Measurements from ENCODE around the gene TCF7L1. TPM values are rescaled to one million over a fixed set of nuclear protein-coding genes. Genes with fewer than 3 reads are reported as not detected.
A peak's percentile ranks its signal among the peaks of the same experiment; 100 is the strongest.

Gene TCF7L1
- polyA plus RNA-seq, 1 of the 3 experiments (the other 2 are of a cell fraction), result 3.7 TPM

GRCh38 chr2:85324639-85325465 is 191.7 kb downstream of the TCF7L1 start:
- peak overlapping the region; percentile 100 for H3K4me2 ChIP-seq
- no peak for DNase-seq
- H3K27ac ChIP-seq (ENCODE audit: low read depth in 2 of 2, low read length in 1 of 2), result no peak overlapping the region
- H3K36me3 ChIP-seq (replicated peaks in 1 of 2; ENCODE audit: control insufficient read depth in 1 of 2, insufficient read depth in 2 of 2, low read length in 1 of 2), result peaks cover 50 to 65% of the 10 kb centered on the region in 2 experiments
- ChIA-PET CTCF (interaction anchor here (0.7 to 1.8 kb wide), 4 partner anchors 14 to 251 kb away, joined by 3 to 5 read pairs (median 3); no protein-coding TSS in a partner anchor), POLR2A (no interaction called here)
- peak overlapping the region; percentile 85; the same call in 1 of the 2 replicates for H3K9ac ChIP-seq
- H3K79me2 ChIP-seq (ENCODE audit: insufficient read depth), result peaks cover 80% of the 10 kb centered on the region
- no peaks in the 10 kb centered on the region for H3K9me3 ChIP-seq
- WGBS (ENCODE audit: low lambda C conversion rate), result 60% methylated on average over 10 of the region's 10 CpGs
- TF ChIP-seq CHD2 (IDR thresholded peaks at IDR 0.05; ENCODE audit: low read length, partially characterized antibody) (no peak), TAF1 (IDR thresholded peaks at IDR 0.05; ENCODE audit: borderline replicate concordance, low read depth, low read length) (no peak), RXRA (IDR thresholded peaks at IDR 0.05; ENCODE audit: borderline replicate concordance, low read depth) (no peak), JUND (IDR thresholded peaks at IDR 0.05) (no peak), NFIC (IDR thresholded peaks at IDR 0.05; ENCODE audit: borderline replicate concordance) (no peak), MXI1 (IDR thresholded peaks at IDR 0.05; ENCODE audit: low read depth, low read length) (no peak), MAX (IDR thresholded peaks at IDR 0.05; ENCODE audit: low read depth) (no peak), PBX3 (IDR thresholded peaks at IDR 0.05) (no peak), RAD21 (IDR thresholded peaks at IDR 0.05; ENCODE audit: low read length) (no peak), IRF3 (IDR thresholded peaks at IDR 0.05; ENCODE audit: low read depth, low read length) (no peak), MEF2A (IDR thresholded peaks at IDR 0.05; ENCODE audit: borderline replicate concordance, low read depth) (no peak), GATA2 (CRISPR knock-in tag; IDR thresholded peaks at IDR 0.05) (no peak), YY1 (IDR thresholded peaks at IDR 0.05; ENCODE audit: low read depth) (no peak), GABPA (IDR thresholded peaks at IDR 0.05; ENCODE audit: low read depth) (no peak), NRF1 (IDR thresholded peaks at IDR 0.05; ENCODE audit: low read depth, low read length) (no peak), SIN3A (IDR thresholded peaks at IDR 0.05; ENCODE audit: borderline replicate concordance, low read depth, low read length) (no peak), USF2 (IDR thresholded peaks at IDR 0.05; ENCODE audit: borderline replicate concordance, low read depth, low read length) (no peak), FOXM1 (IDR thresholded peaks at IDR 0.05; ENCODE audit: low read depth) (no peak), RCOR1 (IDR thresholded peaks at IDR 0.05; ENCODE audit: low read length) (no peak), ELF1 (IDR thresholded peaks at IDR 0.05) (no peak)
- peaks cover 12% of the 10 kb centered on the region for H3F3A ChIP-seq (replicated peaks; ENCODE audit: insufficient read depth)
- no peaks in the 10 kb centered on the region for H3K9me2 ChIP-seq
- H4K20me1 ChIP-seq (ENCODE audit: insufficient read depth), result peaks cover 43% of the 10 kb centered on the region
- H2AFZ ChIP-seq (ENCODE audit: low read depth), result no peak overlapping the region
- H3K4me1 ChIP-seq (ENCODE audit: control insufficient read depth in 1 of 2, insufficient read depth in 2 of 2, low read depth in 1 of 2, low read length in 1 of 2), result peaks cover 7 to 24% of the 10 kb centered on the region in 2 experiments; a peak in 3 of 4 replicates
- no peaks in the 10 kb centered on the region for H3K27me3 ChIP-seq (ENCODE audit: insufficient read depth)
- H3K4me3 ChIP-seq (ENCODE audit: low read depth in 2 of 2, low read length in 1 of 2), result peak overlapping the region; percentile 73 to 95

Measured in SK-N-SH (cell line).